HepG2 (cell line): ENCODE results near the gene MAGI1. TPM values are rescaled to one million over a fixed set of nuclear protein-coding genes. Genes with fewer than 3 reads are reported as not detected.

Experiments used
- ATAC-seq: fragments of 200-7000 bp; cut with Tn5 transposase; 3 replicates; pipeline ENCODE4 v1.9.1; 2020; ENCODE audit warnings: mild to moderate bottlenecking, moderate library complexity
- BruUV-seq: library from RNA; stranded (reverse); fragments of 400-500 nt; replicated peaks from 2 replicates; lab custom pipeline; 2021; lab: Mats Ljungman, UMichigan
- CTCF ChIA-PET: fragments of 300-600 bp; formaldehyde crosslinking; extraction: SDS; loops from one replicate; lab custom pipeline; 2021; ENCODE audit warnings: low total read pairs, inconsistent platforms, low intra/inter-chr PET ratio; lab: Yijun Ruan, JAX
- POLR2A ChIA-PET: fragments of 350-600 bp; sonication (Branson Sonifier 250); formaldehyde crosslinking; loops from one replicate; lab custom pipeline; 2020; ENCODE audit warnings: antibody characterized with exemption, inconsistent platforms; lab: Yijun Ruan, JAX
- DNase-seq: peaks from one replicate; pipeline ENCODE4 v3.0.0-alpha.2; 2015; ENCODE audit warnings: low spot score
- FAIRE-seq: peaks from 3 replicates; lab custom pipeline; 2011; peaks lifted over from hg19 to GRCh38; lab: Jason Lieb, UNC
- H2AFZ ChIP-seq: one replicate; pipeline ENCODE4 v1.6.1; 2011; ENCODE audit warnings: low read length, inconsistent platforms
- H3K27ac ChIP-seq: fragments of 300-600 bp; 3 replicates; pipeline ENCODE4 v1.8.0; 2011; ENCODE audit warnings: mixed run types, mild to moderate bottlenecking, mixed read lengths, low read length, inconsistent platforms; ENCODE audit not compliant: insufficient read depth; ENCODE audit errors: extremely low read length
- H3K27me3 ChIP-seq, 2 experiments: fragments of 200-600 bp in 1 of 2; 2 replicates in 1 of 2; 3 replicates in 1 of 2; pipeline versions ENCODE4 v1.6.0 to v1.8.0; 2011; ENCODE audit warnings: low read length in 2 of 2, mild to moderate bottlenecking in 2 of 2, moderate library complexity in 2 of 2, inconsistent platforms in 1 of 2; ENCODE audit not compliant: insufficient read depth in 2 of 2, control insufficient read depth in 1 of 2
- H3K36me3 ChIP-seq, 2 experiments: fragments of 200-600 bp in 1 of 2; replicated peaks in 1 of 2; 2 replicates in 1 of 2; 3 replicates in 1 of 2; pipeline versions ENCODE4 v1.5.1 to v1.8.0; 2011; ENCODE audit warnings: low read length in 2 of 2, inconsistent platforms in 1 of 2; ENCODE audit not compliant: insufficient read depth in 2 of 2, control insufficient read depth in 1 of 2
- H3K4me1 ChIP-seq: 2 replicates; pipeline ENCODE4 v1.5.1; 2012; ENCODE audit warnings: low read length, inconsistent platforms; ENCODE audit not compliant: insufficient read depth
- H3K4me2 ChIP-seq: 2 replicates; pipeline ENCODE4 v1.6.0; 2011; ENCODE audit warnings: low read depth, low read length, inconsistent platforms
- H3K4me3 ChIP-seq, 3 experiments: fragments of 200-600 bp in 1 of 3; sonication (generic), shearing (Covaris generic) in 1 of 3; replicated peaks in 1 of 3; 2 replicates each; pipeline ENCODE4 v1.5.1; 2011 to 2016; ENCODE audit warnings: low read length in 3 of 3, inconsistent platforms in 2 of 3, low read depth in 2 of 3, mild to moderate bottlenecking in 2 of 3, control low read depth in 1 of 3, mixed read lengths in 1 of 3; ENCODE audit not compliant: insufficient read depth in 1 of 3
- H3K79me2 ChIP-seq: one replicate; pipeline ENCODE4 v1.6.1; 2011; ENCODE audit warnings: low read length, inconsistent platforms; ENCODE audit not compliant: insufficient read depth
- H3K9ac ChIP-seq: 2 replicates; pipeline ENCODE4 v1.6.0; 2011; ENCODE audit warnings: mild to moderate bottlenecking, low read depth, low read length, inconsistent platforms; ENCODE audit not compliant: insufficient read depth
- H3K9me3 ChIP-seq: 2 replicates; pipeline ENCODE4 v1.5.1; 2012; ENCODE audit warnings: mild to moderate bottlenecking, low read length
- H4K20me1 ChIP-seq: 2 replicates; pipeline ENCODE4 v1.6.0; 2011; ENCODE audit warnings: inconsistent platforms, mild to moderate bottlenecking, low read length, moderate library complexity; ENCODE audit not compliant: insufficient read depth
- CREB3 ChIP-seq: sonication (generic); formaldehyde crosslinking; IDR thresholded peaks from 2 replicates; pipeline ENCODE4 v1.5.0; 2020; ENCODE audit warnings: missing genetic modification reagents
- FOXO4 ChIP-seq: sonication (generic); formaldehyde crosslinking; conservative IDR thresholded peaks from 2 replicates; pipeline ENCODE4 v1.8.1; 2023; ENCODE audit warnings: missing genetic modification reagents
- HOXA3 ChIP-seq: sonication (generic); formaldehyde crosslinking; IDR thresholded peaks from 2 replicates; pipeline ENCODE4 v1.5.0; 2020; ENCODE audit warnings: missing genetic modification reagents
- TFAP4 ChIP-seq: sonication (generic); IDR thresholded peaks from 2 replicates; pipeline ENCODE4 v1.6.1; 2016; ENCODE audit warnings: low read depth, borderline replicate concordance
- THRA ChIP-seq: sonication (generic); formaldehyde crosslinking; IDR thresholded peaks from 2 replicates; pipeline ENCODE4 v1.4.0; 2020; ENCODE audit warnings: missing genetic modification reagents, borderline replicate concordance
- ZNF557 ChIP-seq: sonication (generic); formaldehyde crosslinking; IDR thresholded peaks from 2 replicates; pipeline ENCODE4 v1.4.0; 2020; ENCODE audit warnings: missing genetic modification reagents
- WGBS: methylation state at CpG from one replicate; pipeline ENCODE4 v1.1.6; 2017; ENCODE audit warnings: low lambda C conversion rate; 5-methylcytosine and 5-hydroxymethylcytosine counted together
- in situ Hi-C: cut with HindIII; loops from 2 replicates; pipeline ENCODE4 v1.10.0; 2017; ENCODE audit warnings: low pct_unique_long_range_greater_than_20kb; ENCODE audit not compliant: extremely low pct_ligation_motif_present
- intact Hi-C: fragments of 100-400 bp; cut with micrococcal nuclease; formaldehyde crosslinking; loops from one replicate; pipeline ENCODE4 v1.10.0; 2022; ENCODE audit not compliant: unreplicated experiment
- polyA plus RNA-seq, 8 experiments: library from polyadenylated mRNA; depleted of rRNA in 3 of 8; stranded (reverse) in 7 of 8; unstranded in 1 of 8; fragments of >200 nt; fragmentation: Illumina TruSeq in 4 of 8; extraction: Trizol in 4 of 8; gene quantifications; 2 replicates each; pipeline versions ENCODE4 v1.2.1 to v1.2.3, GENCODE V29; 2011 to 2016; ENCODE audit warnings: low read depth in 4 of 8, missing spikeins in 1 of 8, mixed read lengths in 1 of 8; ENCODE audit not compliant: insufficient read depth in 1 of 8
- total RNA-seq, 5 experiments: library from RNA; depleted of rRNA; stranded (reverse); fragments of >200 nt; fragmentation: Illumina TruSeq; extraction: Trizol; gene quantifications; 2 replicates each; pipeline ENCODE4 v1.2.3, GENCODE V29; 2016; ENCODE audit warnings: low read depth in 1 of 5

Gene MAGI1
- total and polyA plus RNA-seq, 2 of the 13 experiments (the other 11 are each of a cell fraction or from before 2014, with no cell fraction given) = 22.2 to 26.0 TPM

- peak; percentile 58 for TF ChIP-seq THRA (CRISPR knock-in tag)
- TF ChIP-seq ZNF557 (CRISPR knock-in tag) = no peak
- peak; percentile 35; the same call in 1 of the 2 replicates for TF ChIP-seq HOXA3
- peak; percentile 97 for TF ChIP-seq TFAP4
These were observed 309.2 kb downstream of the MAGI1 start (continued) for GRCh38 chr3:65729555-65729954.

- Histone ChIP-seq H4K20me1 (peaks cover 28% of the 10 kb centered on the region), H3K4me1 (peaks cover 38% of the 10 kb centered on the region), H3K9me3 (no peaks in the 10 kb centered on the region), H3K27ac (peak overlapping the region; percentile 34), H3K79me2 (peaks cover 23% of the 10 kb centered on the region), H3K9ac (no peak overlapping the region), H3K36me3 (peaks cover 0 to 2% of the 10 kb centered on the region in 2 experiments; a peak in 2 of 5 replicates), H3K4me2 (0 out of 2 replicates have a peak overlapping the region, but pooled peaks have one; percentile 54), H2AFZ (no peak overlapping the region), H3K4me3 (no peak overlapping the region), H3K27me3 (no peaks in the 10 kb centered on the region)
- intact Hi-C loops (loop anchor here (2.0 kb wide), 1 partner anchor 289 kb away; no protein-coding TSS in a partner anchor), in situ Hi-C loops (no loop called here)
- no peak for DNase-seq
- ChIA-PET CTCF (no interaction called here), POLR2A (no interaction called here)
- BruUV-seq = no TSS peak
- WGBS = 67% methylated on average over 2 of the region's 2 CpGs
- no peak for ATAC-seq
- no peak for TF ChIP-seq CREB3 (CRISPR knock-in tag)
- 0 out of 2 replicates have a peak, but pooled peaks have one; percentile 53 for TF ChIP-seq FOXO4
- FAIRE-seq = no peak
These were observed 310.6 kb downstream of the MAGI1 start for GRCh38 chr3:65728138-65728537.
